SIG-M5 (cell line): Measurements from ENCODE around the gene NCOA6.
"Not testable (repeated sequence)": the region's sequence is repeated elsewhere in the genome, so short reads cannot be mapped to it uniquely, and the experiment has no call there.

Source experiments
- DNase-seq: peaks from one replicate; lab custom pipeline; 2025; lab: John Stamatoyannopoulos, UW

The NCOA6 gene

DNA sequence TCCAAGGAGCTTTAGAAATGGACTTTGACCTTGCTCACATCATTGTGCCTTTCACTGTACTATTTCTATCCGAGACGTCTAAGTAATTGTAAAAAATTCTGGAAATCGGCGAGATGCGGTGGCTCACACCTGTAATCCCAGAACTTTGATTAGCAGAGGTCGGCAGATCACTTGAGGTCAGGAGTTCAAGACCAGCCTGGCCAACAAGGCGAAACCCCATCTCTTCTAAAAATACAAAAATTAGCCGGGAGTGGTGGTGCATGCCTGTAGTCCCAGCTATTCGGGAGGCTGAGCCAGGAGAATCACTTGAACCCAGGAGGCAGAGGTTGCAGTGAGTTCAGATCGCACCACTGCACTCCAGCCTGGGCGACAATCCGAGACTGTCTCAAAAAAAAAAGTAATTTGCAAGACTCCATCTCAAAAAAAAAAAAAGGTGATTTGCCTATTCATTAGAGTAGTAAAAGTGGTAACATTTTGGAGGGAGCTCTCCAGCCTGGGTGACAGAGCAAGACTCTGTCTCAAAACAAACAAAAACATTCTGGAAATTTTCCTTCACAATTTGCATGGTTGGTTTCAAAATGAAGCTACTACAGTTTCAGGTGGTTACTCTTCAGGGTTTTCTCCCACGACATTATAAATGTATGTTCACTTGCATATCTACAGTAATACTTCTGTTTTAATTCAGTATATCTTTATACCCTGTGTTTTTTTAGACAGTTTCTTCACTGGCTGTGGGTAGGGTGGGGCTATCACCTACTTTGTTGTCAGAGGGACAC is 106.0 kb downstream of the NCOA6 start:
- not testable (repeated sequence) for DNase-seq

DNA sequence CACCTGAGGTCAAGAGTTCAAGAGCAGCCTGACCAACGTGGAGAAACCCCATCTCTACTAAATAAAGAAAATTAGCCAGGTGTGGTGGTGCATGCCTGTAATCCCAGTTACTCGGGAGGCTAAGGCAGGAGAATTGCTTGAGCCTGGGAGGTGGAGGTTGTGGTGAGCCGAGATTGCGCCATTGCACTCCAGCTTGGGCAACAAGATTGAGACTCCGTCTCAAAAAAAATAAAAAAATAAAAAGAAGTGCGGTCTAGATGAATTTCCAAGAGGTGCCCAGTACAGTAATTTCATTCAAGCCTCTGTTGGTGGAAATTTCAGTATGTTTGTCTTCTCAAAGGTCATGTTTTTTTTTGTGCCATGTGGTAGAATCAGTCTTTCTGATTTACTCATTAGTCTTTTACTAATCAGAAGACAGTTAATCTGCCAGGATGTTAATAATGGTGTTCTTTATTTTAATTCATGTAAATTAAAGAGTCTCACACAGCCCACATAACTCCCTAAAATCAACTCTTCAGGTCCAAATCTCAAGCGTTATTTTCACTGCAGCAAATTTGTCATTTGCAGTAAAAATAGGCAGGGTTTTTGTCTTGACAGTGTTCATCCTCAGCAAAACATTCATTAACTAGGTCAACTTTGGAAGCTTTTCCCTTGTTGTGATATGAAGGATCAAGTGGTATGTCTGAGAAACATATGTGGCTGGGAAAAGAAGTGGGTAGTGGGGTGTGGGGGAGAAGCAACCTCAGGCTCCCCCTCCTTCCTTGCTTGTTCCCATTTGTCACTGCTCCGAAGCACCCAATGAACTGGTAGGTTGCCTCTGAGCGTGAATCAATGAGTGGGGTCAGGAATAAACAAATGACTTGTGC is 108.0 kb downstream of the NCOA6 start:
- no peak for DNase-seq

DNA sequence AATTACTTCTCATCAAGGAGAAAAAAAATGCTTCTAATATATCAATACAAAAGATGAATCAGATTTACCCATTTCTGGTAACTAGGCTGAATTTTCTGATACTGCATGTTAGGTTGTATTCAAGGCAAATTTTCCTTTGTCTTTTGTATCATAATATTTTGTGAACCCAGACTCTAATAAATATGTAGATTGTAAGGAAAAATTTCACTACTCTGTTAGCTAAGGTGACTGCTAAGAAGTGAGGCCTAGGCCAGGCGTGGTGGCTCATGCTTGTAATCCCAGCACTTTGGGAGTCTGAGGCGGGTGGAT is 108.6 kb downstream of the NCOA6 start:
- no peak for DNase-seq

DNA sequence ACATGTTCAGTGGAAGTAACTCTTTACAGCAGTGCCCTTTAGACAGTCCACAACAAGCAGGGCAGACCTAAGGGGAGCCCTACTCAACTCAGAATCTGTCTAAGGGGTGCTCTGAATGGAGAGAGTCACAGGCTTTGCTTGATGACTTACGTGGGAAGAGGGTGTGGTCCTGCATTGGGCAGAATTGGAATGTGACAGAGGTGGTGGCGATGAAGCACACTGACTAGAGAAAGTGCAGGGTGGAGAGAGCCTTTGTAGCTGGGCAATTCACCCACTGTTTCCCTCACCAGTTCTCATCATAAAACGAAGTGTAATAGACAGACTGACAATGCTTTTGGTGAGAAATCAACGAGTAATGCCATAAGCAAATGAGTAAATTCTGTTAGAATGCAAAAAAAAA is 110.1 kb downstream of the NCOA6 start:
- no peak for DNase-seq

DNA sequence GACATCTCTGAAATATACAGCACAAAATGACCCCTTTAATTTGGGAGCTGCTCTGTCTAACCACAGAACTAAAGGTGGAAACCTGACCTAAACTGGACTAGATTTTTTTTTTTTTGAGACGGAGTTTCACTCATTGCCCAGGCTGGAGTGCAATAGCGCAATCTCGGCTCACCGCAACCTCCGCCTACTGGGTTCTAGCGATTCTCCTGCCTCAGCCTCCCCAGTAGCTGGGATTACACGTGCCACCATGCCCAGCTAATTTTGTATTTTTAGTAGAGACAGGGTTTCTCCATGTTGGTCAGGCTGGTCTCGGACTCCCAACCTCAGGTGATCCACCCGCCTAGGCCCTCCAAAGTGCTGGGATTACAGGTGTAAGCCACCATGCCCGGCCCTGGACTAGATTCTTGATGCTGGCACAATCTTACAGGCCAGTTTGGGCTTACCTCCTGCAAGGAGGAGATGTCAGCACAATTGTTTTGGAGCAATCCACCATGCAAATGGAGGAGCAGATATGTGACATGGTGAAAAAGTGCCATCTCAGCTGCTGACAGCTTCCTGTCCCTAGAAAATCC is 111.4 kb downstream of the NCOA6 start:
- not testable (repeated sequence) for DNase-seq

DNA sequence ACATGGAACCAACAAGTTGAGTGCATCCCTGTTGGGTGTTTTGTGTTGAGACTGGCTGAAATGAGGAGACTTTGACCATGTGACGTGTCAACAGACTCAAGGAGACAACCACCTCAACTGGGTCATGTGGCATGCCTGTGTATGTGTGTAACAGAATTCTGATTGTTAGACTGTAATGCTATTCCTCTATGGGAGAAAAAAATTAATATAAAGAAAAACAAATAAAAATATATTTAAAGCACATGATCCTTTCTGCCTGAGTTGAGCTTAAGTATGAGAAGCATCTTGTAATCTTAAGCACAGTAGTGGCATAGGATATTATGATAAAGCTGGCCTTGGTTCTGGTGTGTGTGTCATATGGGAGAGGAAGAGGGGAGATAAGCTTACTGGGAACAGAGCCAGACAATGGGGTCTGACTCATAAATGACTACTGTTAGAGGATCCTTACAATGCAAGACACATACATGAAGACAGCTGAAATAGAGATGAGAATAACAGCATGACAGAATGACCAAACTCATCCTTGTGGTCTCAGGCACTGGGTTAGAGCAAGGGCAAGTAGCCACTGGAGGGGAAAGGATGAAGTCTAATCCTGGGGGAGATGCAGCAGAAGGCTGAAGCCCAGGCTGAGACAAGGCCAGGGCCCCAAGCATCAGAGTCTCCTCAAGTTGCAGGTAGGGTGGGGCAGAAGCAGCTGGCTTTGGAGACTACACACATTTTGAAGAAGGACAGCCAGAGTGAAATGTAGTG is 112.1 kb downstream of the NCOA6 start:
- no peak for DNase-seq

DNA sequence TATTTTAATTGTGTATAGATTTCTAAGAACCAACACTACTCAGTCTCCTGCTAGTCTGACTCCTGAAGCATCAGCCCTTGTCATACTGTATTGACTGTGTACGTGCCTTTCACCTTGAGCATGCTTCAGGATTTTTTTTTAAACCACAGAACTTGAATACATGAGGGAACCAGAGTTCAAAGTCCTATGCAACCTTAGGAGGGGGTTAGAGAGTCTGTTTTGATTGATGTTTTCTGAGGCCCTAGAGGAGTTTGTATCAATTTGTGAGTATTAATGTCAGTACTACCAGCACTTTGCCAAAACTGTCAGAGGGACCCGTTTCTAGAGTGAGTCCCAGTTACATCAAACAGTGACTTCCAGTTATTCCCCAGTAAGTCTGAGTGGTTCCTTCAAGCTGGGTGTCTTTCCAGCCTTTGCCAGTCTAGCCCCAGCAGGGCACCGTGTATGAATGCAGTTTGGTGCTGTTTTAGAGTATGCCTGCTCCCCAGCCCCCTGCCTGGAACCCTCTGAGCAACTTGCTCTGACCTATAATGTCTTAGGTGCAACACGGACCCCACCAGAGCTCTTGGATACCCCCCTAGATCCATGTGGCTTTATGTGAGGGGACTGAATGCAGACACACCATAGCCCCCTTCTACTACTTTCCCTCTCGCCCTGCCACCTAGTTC is 112.8 kb downstream of the NCOA6 start:
- DNase-seq, result no peak

DNA sequence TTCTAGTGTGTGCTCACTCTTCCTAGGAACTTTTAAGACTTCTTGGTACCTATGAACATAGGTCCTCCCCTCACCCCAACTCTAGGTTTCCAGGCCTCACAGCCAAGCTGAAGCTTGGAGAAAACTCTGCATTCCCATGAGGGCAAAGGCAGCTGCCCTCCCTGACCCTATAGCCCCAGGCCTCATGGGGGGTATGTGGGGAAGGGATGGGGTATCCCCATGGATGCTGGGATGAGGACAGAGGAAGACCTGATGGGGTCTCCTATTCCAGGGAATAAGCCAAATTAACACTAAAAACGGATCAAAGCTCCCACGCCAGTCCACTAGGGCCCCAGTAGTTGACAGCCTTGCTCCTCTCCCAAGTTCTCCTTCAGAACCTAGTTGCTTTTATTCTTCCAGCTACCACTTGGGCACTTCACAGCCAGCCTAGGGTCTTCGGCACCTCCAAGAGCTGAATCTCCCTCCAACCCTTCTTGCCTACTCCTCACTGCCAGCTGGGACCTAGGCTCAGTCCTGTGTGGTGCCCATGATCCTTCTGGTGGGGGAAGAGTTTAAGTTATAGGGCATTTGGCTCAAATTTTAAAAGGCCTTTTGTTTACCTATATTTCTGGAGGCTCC is 113.5 kb downstream of the NCOA6 start:
- no peak for DNase-seq

DNA sequence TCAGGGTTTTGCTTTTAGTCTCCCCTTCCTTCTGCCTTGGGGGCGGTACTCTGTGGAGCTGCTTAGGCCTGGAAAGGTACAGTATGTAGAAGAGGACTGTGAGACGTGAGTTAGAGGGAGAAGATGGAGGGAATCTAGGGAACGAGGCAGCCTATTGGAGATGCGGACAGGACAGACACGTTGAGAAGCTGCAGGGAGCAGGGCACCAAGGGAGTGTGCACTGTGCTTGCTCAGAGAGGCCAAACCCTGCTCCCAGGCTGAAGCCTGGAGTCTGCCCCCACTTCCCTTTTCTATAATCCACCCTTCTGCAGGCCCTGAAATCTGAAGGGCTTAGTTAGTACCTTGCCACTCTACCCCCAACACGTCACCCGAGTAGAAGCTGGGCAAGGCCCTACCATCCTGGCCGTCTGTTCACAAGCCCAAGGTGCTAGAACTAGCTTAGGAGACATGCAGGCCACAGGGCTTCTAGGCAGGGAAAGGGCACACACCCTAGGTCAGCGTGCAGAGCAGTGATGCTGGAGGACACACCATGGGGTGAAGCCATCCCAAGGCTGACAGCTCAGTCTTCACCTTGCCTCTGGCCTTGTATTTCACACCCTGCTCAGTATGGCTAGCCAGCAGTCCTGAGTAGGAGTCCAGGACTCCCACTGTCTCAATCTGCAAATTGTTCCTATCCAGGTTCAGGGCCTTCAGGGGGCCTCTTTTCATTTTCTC is 114.4 kb downstream of the NCOA6 start:
- no peak for DNase-seq

DNA sequence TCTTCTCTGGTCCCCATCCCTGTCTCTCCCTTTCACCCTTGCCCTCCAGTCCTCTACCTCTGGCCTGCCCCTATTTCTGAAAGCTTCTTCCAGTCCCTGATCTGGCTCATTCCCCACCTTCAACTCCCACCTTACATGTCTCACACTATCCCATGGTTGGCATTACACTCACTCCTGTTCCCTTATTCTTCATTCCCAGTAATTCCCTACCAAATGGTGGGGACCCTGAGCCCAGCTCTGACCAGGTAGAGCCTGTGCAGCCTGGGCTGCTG is 114.9 kb downstream of the NCOA6 start:
- no peak for DNase-seq

DNA sequence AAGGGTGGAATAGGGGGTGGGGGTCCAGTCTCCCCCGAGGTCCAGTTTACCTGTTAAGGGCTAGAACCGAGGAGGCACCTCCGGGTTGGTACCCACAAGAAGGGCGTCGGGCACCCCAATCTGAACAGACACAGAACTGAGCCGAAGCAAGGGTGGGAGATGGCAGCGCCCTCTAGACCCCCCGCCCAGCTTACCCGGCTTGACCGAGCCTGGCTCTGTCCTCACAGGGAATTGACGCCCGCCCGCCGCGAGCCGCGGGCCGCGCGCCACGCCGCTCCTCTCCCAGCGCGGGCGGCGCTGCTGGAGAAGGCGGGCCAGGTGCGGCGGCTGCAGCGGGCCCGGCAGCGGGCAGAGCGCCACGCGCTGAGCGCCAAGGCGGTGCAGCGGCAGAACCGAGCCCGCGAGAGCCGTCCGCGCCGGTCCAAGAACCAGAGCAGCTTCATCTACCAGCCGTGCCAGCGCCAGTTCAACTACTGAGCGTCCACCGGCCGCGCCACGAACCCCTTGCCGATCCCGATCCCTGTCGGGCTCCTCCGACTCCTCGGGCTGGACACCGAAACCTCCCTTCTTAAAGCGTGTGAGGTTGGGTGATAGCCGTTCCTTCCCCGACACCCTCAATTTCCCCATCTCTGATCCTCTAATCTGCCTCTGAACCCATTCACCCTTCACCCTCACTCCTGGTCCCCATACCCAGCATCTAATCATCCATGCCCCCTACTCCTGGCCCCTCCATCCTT is 115.5 kb downstream of the NCOA6 start:
- no peak for DNase-seq

DNA sequence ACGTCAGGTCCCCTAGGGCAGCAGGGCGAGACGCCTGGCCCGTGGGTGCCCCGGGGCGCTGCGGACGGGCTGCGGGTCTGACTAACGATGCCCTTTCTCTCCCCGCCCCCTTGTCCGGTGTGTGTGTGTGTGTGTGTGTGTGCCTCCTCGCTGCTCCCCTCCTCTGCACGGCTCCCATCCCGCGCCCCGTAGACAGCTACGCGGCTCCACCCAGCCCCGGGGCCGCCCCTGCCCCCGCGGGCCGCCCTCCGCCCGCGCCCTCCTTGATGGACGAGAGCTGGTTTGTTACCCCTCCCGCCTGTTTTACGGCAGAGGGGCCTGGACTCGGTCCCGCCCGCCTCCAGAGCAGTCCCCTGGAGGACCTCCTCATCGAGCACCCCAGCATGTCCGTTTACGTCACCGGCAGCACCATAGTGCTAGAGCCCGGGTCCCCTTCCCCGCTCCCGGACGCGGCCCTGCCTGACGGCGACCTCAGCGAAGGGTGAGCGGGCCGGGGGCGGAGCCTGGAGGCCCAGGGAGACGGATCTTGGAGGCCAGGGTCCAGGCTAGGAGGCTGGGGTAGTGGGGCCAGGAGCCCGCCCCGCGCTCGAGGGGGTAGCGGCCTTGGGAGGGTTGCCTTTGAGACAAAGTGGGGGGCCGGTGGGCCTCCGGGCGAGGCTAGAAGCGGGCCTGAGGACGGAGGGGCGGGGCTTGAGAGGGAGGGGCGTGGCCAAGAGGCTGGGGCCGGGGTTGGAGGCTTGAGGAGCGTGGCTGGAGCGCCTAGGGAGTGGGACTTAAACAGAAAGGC is 116.2 kb downstream of the NCOA6 start:
- no peak for DNase-seq

DNA sequence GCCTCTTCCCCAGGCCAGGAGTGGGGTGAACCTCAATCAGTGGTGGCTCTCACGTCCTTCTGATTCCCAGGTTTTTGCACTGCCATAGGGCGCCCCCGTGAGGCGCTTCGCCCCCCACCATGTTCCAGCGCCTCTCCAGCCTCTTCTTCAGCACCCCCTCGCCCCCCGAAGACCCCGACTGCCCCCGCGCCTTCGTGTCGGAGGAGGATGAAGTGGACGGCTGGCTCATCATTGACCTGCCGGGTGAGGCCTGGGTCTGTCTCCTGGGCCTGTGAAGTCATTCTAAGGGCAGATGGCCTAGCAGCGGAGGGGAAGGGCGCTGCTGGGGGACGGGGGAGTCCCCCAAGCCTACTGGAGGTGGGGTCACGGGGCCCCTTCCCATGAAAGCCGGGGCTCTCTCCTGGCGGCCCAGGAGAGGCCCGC is 116.8 kb downstream of the NCOA6 start:
- no peak for DNase-seq

DNA sequence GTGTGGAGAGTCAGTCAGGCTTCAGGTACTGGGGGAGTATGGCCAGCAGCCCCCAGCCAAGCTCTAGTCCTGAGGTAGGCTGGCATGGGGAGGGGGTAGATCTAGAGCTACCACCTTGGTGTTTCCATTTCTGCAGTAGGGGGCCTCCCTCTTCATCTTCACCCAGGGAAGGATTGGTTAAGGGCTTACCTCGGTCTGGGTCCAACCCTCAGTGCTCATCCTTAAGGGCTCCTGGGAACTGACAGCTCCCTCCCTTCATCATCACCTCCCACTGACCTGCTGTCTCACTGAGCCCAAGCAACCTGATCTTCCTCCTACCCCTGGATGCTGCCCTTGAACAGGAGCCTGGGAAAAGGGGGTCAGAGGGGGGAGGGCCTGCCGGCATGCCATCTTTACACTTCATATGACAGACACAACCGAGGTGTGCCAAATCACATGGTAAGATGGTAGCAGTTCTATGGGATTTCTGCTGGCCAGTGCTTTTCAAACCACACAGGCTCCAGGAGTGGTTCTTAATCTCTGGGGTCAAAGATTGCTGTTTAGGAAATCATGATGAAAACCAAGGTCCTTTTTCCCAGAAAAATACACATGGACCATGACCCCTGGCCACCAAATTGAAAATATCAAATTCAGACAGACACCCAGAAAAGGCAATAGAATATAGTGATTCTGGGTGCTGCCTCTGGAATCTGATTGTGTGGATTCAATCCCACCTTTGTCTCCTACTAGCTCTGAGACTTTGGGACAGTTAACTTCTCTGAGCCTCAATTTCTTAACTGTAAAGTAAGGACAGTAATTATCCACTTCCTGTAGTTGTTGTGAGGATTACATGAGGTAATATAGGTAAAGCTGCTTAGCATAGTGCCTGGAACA is 118.3 kb downstream of the NCOA6 start:
- DNase-seq, result no peak

DNA sequence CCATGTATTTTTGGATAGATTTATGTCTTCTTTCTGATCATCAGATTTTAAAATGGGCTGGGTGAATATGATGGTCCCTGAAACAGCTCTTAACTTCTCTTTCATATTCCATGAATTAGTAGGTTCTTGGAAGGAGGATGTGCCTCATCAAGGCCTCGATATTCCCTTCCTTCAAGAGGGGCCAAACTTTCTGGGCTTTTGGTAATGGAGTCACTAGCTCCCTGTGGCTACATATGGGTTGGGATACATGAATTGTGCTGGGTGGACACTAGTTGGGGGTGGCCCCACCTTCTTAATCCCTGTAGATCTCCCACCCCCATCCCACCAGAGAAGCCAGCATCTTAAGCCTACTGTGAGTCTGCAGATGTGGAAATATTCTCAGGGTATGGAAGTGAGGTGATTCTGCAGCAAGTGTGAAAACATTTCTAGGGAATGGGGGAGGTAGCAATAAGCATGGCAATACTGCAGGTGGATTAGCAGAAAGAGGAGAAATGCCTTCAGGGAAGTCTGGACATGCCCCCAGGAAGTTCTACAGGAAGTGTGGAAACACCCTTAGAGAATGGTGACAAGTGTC is 119.1 kb downstream of the NCOA6 start:
- DNase-seq, result no peak

DNA sequence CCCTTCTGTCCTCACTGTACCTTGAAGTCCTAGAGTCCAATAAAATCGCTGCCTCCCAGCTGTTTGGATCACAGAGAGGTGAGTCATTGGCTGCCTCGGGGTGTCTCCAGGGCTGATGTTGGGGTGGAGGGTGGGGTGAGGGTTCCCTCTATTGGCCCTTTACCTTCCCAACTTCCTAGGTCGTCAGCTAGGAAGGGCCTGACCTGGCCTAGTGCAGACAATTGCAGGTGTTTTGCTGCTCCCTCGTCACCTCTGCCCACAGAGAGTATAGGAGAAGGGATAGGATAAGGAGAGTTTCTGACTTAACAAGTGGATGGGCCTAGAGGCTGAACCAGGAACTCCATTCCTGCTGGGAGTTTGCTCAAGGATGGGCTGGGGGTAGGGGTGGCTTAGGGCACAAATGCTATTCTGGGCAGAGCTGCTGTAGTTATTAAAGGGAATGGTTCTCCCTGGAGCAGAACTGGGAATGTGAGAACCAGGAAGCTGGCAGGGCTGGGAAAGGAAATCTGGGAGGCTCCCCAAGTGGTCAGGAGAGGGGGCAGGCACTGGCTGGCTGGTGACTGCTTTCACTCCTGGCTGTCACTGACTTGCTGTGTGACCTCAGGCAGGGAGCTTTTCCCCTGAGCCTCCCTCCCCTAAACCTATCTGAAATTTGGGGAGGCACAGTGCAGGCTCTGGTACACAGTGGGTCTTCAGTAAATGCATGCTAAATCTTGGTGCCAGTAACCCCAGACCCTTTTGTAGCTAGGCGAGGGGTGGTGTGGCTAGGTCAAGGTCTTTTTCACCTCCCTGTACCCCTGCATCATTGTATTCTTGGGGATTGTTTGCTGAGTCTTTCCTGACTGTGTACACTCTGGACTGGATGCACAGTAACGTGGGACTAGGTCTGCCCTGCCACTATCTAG is 119.8 kb downstream of the NCOA6 start:
- DNase-seq, result no peak

DNA sequence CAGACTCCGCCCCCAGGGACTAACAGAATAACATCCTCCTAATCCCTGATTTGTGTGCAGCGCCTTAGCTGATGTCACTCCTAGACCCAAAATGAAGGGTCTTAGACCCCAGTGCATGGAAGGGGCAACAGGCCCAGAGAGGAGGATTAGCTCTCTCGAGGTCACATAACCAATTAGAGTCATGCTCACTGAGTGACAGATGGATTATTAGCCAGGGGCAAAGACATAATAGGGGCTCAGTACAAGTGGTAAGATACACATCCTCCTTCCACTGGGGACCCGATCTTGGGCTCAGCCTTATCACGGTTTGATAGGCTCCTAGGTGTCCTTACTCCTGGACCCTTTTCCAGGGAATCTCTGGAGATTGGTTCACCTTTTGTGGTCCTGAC is 120.4 kb downstream of the NCOA6 start:
- no peak for DNase-seq
